Neural cell (in vitro differentiated cells): ENCODE measurements around the gene ABCC8. TPM values are rescaled to one million over a fixed set of nuclear protein-coding genes. Genes with fewer than 3 reads are reported as not detected.

Experiments used
- H2AFZ ChIP-seq: fragments of 200-600, 300-800 bp; sonication (generic), shearing (Covaris generic); 2 replicates; pipeline ENCODE4 v1.6.0; 2014; ENCODE audit warnings: low read depth, mild to moderate bottlenecking, antibody characterized with exemption, low read length, moderate library complexity
- H3F3A ChIP-seq: fragments of 200-600 bp; shearing (Covaris generic); 2 replicates; pipeline ENCODE4 v1.6.1; 2016; ENCODE audit warnings: mild to moderate bottlenecking, moderate library complexity, mixed read lengths, antibody characterized with exemption, low read length; ENCODE audit not compliant: insufficient read depth, poor library complexity, severe bottlenecking
- H3K27ac ChIP-seq: fragments of 200-600, 300-800 bp; sonication (generic), shearing (Covaris generic); 2 replicates; pipeline ENCODE4 v1.5.1; 2014; ENCODE audit warnings: mild to moderate bottlenecking, low read length, moderate library complexity
- H3K27me3 ChIP-seq: fragments of 300-800, 200-600 bp; sonication (generic), shearing (Covaris generic); 2 replicates; pipeline ENCODE4 v1.6.0; 2014; ENCODE audit warnings: mild to moderate bottlenecking, low read depth, low read length, moderate library complexity; ENCODE audit not compliant: insufficient read depth
- H3K36me3 ChIP-seq: fragments of 300-800, 200-600 bp; sonication (generic), shearing (Covaris generic); 2 replicates; pipeline ENCODE4 v1.5.1; 2014; ENCODE audit warnings: mild to moderate bottlenecking, antibody characterized with exemption, low read length, moderate library complexity; ENCODE audit not compliant: insufficient read depth
- H3K4me2 ChIP-seq: fragments of 300-800, 200-600 bp; sonication (generic), shearing (Covaris generic); 2 replicates; pipeline ENCODE4 v1.6.0; 2014; ENCODE audit warnings: mild to moderate bottlenecking, low read length
- H3K4me3 ChIP-seq: fragments of 300-800, 200-600 bp; sonication (generic), shearing (Covaris generic); 2 replicates; pipeline ENCODE4 v1.5.1; 2014; ENCODE audit warnings: mild to moderate bottlenecking, low read length, moderate library complexity
- H3K79me2 ChIP-seq: fragments of 200-600 bp; shearing (Covaris generic); replicated peaks from 2 replicates; pipeline ENCODE4 v1.6.0; 2014; ENCODE audit warnings: mild to moderate bottlenecking, low read length, moderate library complexity; ENCODE audit not compliant: insufficient read depth
- H3K9ac ChIP-seq: fragments of 300-800, 200-600 bp; sonication (generic), shearing (Covaris generic); 2 replicates; pipeline ENCODE4 v1.6.1; 2016; ENCODE audit warnings: mild to moderate bottlenecking, low read length, mixed read lengths
- H3K9me2 ChIP-seq: fragments of 200-600 bp; shearing (Covaris generic); 2 replicates; pipeline ENCODE4 v1.6.1; 2016; ENCODE audit warnings: mild to moderate bottlenecking, low read length, mixed read lengths; ENCODE audit not compliant: insufficient read depth
- H3K9me3 ChIP-seq: fragments of 200-600, 300-800 bp; sonication (generic), shearing (Covaris generic); 2 replicates; pipeline ENCODE4 v1.6.1; 2016; ENCODE audit warnings: mild to moderate bottlenecking, mixed run types, low read length, moderate library complexity, mixed read lengths
- H4K20me1 ChIP-seq: fragments of 200-600 bp; shearing (Covaris generic); 2 replicates; pipeline ENCODE4 v1.6.1; 2016; ENCODE audit warnings: mild to moderate bottlenecking, mixed run types; ENCODE audit not compliant: insufficient read depth
- CTCF ChIP-seq: fragments of 450-650 bp; IDR thresholded peaks from 2 replicates; pipeline ENCODE4 v1.5.1; 2014; ENCODE audit warnings: antibody characterized with exemption, mild to moderate bottlenecking, moderate library complexity; ENCODE audit not compliant: poor library complexity, severe bottlenecking
- EP300 ChIP-seq: fragments of 450-650 bp; conservative IDR thresholded peaks from 2 replicates; pipeline ENCODE4 v1.6.1; 2014; ENCODE audit warnings: antibody characterized with exemption, mild to moderate bottlenecking, moderate library complexity; ENCODE audit not compliant: poor library complexity, severe bottlenecking
- EZH2 ChIP-seq: fragments of 200-600, 300-800 bp; shearing (Covaris generic), sonication (generic); IDR thresholded peaks from 2 replicates; pipeline ENCODE4 v1.6.1; 2014; ENCODE audit warnings: antibody characterized with exemption, low read length, borderline replicate concordance, mild to moderate bottlenecking; ENCODE audit not compliant: insufficient read depth, poor library complexity, severe bottlenecking
- MXI1 ChIP-seq: fragments of 450-650 bp; conservative IDR thresholded peaks from 2 replicates; pipeline ENCODE4 v1.6.1; 2014; ENCODE audit warnings: antibody characterized with exemption, mild to moderate bottlenecking; ENCODE audit not compliant: poor library complexity, severe bottlenecking
- POLR2AphosphoS5 ChIP-seq: IDR thresholded peaks from 2 replicates; pipeline ENCODE4 v1.6.1; 2012
- RAD21 ChIP-seq: fragments of 450-650 bp; conservative IDR thresholded peaks from 2 replicates; pipeline ENCODE4 v1.6.1; 2014; ENCODE audit warnings: antibody characterized with exemption, mild to moderate bottlenecking, moderate library complexity
- SMC3 ChIP-seq: fragments of 450-650 bp; conservative IDR thresholded peaks from 2 replicates; pipeline ENCODE4 v1.6.1; 2014; ENCODE audit warnings: antibody characterized with exemption, mild to moderate bottlenecking, moderate library complexity; ENCODE audit not compliant: poor library complexity
- TAF1 ChIP-seq: IDR thresholded peaks from 2 replicates; pipeline ENCODE4 v1.6.1; 2012; ENCODE audit warnings: low read depth
- polyA plus RNA-seq: library from polyadenylated mRNA; depleted of rRNA; stranded (reverse); fragments of >200 nt; gene quantifications from 2 replicates; pipeline ENCODE4 v1.2.3, GENCODE V29; 2014

The ABCC8 gene
- polyA plus RNA-seq, 1 donor from 2014 or later, result 13.2 TPM

- Histone ChIP-seq H3K27me3 (peaks cover 27% of the 10 kb centered on the region), H3K36me3 (no peaks in the 10 kb centered on the region), H3F3A (peaks cover 3% of the 10 kb centered on the region), H3K4me2 (peak overlapping the region; percentile 95), H3K9me2 (no peaks in the 10 kb centered on the region), H3K79me2 (no peaks in the 10 kb centered on the region), H2AFZ (peak overlapping the region; percentile 53), H3K4me3 (peak overlapping the region; percentile 81), H3K9ac (peak overlapping the region; percentile 78), H3K9me3 (no peaks in the 10 kb centered on the region), H3K27ac (peak overlapping the region; percentile 54), H4K20me1 (no peaks in the 10 kb centered on the region)
- TF ChIP-seq RAD21 (no peak), TAF1 (no peak), EZH2 (no peak), POLR2AphosphoS5 (no peak), EP300 (no peak), CTCF (no peak)
These were observed 122.6 kb downstream of the ABCC8 start for GRCh38 chr11:17353821-17354600.

DNA sequence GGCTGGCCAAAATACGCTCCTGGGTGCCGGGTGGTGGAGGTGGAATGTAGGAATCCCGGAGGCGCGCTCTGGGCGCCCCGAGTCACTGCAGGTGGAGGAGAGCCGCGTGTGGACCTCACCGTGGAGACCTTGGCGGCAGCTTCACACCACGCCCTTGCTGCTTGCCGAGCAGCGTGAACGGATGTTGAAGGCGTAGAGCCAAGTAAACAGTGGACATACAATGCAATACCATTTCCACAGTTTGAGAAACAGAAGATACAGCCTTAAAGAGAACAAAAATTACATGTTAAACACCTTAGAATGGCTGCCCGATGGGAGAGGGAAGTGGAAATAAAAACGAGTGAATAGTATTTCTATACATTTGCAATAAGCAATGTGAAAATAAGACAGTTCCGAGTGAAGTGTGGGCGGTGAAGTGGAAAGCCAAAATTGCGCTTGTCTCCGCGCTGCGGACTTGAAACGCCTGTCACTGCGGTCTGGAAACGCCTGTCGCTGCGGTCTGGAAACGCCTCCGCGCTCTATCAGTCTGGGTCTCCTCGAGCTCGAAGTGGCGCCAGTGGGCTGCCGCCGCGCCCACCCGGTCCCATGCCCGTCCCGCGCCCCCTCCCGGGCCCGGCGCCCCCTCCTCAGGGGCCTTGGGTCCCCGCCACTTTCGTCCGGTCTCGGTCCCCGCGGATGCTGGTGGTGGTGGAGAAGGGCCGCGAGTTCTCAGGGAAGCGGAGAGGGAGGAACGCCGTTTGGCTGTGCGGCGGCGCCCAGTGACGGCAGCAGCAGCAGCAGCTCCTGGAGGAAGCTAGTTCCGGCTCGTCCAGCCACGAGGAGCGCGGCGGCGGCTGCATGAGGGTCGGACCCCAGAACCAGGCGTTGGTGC lies 123.5 kb downstream of the ABCC8 start:
- Histone ChIP-seq H3K79me2 (no peaks in the 10 kb centered on the region), H3K4me2 (peak overlapping the region; percentile 95), H2AFZ (peak overlapping the region; percentile 53), H3K4me3 (peak overlapping the region; percentile 81), H3K27me3 (peaks cover 27% of the 10 kb centered on the region), H4K20me1 (no peaks in the 10 kb centered on the region), H3K9me2 (no peaks in the 10 kb centered on the region), H3F3A (peaks cover 3% of the 10 kb centered on the region), H3K36me3 (no peaks in the 10 kb centered on the region), H3K9ac (peak overlapping the region; percentile 78), H3K9me3 (no peaks in the 10 kb centered on the region), H3K27ac (peak overlapping the region; percentile 54)
- no peak for TF ChIP-seq TAF1
- peak; percentile 27 for TF ChIP-seq SMC3
- TF ChIP-seq POLR2AphosphoS5, result peak; percentile 66
- TF ChIP-seq MXI1, result peak; percentile 82

DNA sequence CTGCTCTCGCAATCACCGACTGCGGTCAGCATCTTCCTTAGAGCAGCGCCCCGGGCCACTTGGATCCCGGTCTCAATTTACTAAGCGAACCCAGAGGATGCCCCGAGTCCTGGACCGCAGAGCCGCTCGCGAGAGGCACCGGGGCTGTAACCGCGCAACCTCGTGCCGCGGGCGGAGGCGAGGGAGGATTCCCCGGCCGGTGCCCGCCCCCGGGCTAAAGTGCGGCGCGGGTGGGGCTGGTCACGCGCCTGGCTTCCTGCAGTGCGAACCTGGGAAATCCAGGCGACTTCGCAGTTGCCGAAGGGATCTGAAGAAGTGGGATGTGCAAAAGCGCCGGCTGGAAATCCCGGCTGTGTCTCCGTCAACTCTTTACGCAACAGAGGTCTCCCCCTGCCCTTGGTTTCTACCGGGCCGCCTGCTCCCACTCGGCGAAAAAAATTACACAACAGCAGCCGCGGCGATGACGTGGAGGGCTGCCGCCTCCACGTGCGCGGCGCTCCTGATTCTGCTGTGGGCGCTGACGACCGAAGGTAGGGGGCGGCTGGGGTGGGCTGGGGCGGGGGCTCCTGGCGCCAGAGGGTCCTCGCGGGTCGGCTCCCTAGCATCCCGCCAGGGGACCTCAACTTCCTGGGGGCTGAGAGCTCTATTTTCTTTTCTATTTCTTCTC lies 125.0 kb downstream of the ABCC8 start, which contains the start of gene NCR3LG1:
Gene NCR3LG1, plus strand, starts transcription at position 291 of the 667 bp plus-strand sequence. Its CDS starts 170 bp downstream, at position 461.
- no peak within 1 kb of the TSS for H3K27ac ChIP-seq
- H2AFZ ChIP-seq, result peak within 1 kb of the TSS; percentile 61

More for the DNA sequence above, 125.0 kb downstream of the ABCC8 start, which contains the start of gene NCR3LG1:
- Histone ChIP-seq H3K27me3 (peaks cover 27% of the 10 kb centered on the region), H3K4me3 (peak within 1 kb of the TSS; percentile 81), H4K20me1 (no peaks in the 10 kb centered on the region), H3K36me3 (no peaks in the 10 kb centered on the region), H3K9me3 (no peaks in the 10 kb centered on the region), H3K4me2 (peak within 1 kb of the TSS; percentile 95), H3F3A (peaks cover 3% of the 10 kb centered on the region), H3K9ac (peak within 1 kb of the TSS; percentile 78), H3K9me2 (no peaks in the 10 kb centered on the region), H3K79me2 (no peaks in the 10 kb centered on the region)
- no peak for TF ChIP-seq EP300
- peak; percentile 74 for TF ChIP-seq MXI1
- TF ChIP-seq TAF1, result peak; percentile 34
